Stimulated activated CD4-positive, alpha-beta T cell treated with anti-CD3 and anti-CD28 coated beads, Interleukin-1b, Interleukin-23, amount 100 ng/mL, for 4 hours (primary cell): Measurements from ENCODE around the gene PKIG.
"Not testable (repeated sequence)": the region's sequence is repeated elsewhere in the genome, so short reads cannot be mapped to it uniquely, and the experiment has no call there.

Experiments
- DNase-seq, 2 donors: peaks; one replicate each; pipeline ENCODE4 v3.0.0-alpha.2; 2020; ENCODE audit warnings: low read depth in 2 of 2

Gene PKIG

DNA sequence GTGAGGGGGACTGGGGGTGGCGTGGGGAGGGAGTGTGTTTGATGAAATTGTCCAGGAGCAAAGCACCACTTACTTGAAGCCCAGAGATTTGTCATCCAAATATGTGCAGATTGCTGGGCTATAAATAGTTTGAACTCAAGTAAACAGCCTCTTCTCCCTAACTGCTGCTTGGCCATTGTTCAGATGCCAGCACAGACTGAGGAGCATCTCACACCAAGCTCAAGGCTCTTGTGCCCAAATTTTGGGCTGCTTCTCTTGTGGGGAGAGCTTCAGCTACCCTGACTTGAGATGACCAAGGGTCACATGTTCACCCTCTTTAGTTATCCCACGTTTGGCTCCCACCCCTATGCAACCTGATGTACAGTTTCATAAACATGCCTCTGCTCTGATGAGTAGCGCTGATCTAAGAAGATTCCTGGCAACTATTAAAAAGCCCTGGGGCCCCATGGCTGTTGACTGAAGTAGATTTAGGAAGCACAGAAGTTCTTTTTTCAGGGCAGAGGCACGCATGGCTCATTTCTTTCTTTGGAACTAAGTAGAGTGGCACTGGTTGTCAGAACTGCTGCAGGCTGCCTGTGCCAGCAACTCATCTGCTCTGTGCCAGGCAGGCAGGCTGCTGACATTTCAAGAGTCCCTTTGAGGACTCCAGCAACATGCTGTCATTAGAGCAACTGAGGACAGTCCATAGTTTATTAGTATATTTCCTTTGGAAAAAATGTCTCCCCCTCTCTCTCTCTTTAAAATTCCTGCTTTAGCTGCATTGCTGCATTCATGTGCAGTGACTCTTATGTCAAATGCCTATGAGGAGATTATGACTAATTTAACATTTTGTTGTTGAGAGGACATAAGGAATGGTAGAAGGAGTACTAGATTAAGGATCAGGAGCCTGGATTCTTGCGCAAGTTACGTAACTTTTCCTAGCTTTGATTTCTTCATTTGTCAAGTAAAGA is 9.6 kb upstream of the PKIG start:
- no peak for DNase-seq

DNA sequence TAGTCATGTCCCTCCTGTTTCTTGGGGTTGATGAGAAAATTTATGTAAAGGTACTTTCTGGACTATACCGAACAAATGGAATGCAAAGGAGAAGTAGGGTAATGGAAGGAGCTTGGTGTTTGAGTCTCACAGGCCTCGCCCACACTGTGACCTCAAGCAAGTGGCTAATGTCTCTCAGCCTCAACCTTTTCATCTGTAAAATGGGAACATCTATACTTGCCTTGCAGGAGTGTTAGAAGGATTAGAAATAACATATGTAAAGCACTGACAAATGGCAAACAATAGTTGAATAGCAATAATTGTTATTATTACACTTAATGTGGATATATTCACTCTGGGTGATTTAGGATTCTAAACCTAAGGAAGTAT is 8.9 kb upstream of the PKIG start:
- no peak for DNase-seq

DNA sequence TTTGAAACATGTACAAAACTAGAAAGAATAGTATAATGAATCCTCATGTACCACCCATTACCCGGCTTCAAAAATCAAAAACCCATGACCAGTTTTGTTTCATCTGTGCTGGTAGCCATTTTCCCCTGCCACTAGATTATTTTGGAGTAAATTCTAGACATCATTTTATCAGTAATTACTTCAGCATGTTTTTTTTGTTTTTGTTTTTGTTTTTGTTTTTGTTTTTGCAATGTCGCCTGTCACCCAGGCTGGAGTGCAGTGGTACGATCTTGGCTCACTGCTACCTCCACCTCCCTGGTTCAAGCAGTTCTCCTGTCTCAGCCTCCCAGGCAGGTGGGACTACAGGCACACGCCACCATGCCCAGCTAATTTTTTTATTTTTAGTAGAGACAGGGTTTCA is 8.0 kb upstream of the PKIG start:
- no peak for DNase-seq

DNA sequence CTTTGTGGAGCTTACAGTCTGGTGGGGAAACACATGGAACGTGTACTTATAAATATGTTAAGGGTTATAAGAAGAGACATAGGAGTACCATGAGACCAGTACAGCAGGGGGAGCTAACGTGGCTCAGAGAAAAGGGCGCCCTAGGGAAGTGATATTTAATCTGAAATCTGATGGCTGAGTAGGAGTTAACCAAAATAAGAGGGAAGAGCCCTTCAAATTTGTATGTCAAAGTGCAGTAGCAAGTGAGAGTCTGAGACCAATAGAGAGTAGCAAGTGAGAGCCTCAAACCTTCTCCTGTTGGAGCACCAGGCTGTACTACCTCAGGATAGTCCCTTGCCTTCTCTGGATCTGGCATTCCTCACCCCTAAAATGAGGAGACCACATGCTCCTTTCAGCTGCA is 6.1 kb upstream of the PKIG start:
- no peak for DNase-seq

DNA sequence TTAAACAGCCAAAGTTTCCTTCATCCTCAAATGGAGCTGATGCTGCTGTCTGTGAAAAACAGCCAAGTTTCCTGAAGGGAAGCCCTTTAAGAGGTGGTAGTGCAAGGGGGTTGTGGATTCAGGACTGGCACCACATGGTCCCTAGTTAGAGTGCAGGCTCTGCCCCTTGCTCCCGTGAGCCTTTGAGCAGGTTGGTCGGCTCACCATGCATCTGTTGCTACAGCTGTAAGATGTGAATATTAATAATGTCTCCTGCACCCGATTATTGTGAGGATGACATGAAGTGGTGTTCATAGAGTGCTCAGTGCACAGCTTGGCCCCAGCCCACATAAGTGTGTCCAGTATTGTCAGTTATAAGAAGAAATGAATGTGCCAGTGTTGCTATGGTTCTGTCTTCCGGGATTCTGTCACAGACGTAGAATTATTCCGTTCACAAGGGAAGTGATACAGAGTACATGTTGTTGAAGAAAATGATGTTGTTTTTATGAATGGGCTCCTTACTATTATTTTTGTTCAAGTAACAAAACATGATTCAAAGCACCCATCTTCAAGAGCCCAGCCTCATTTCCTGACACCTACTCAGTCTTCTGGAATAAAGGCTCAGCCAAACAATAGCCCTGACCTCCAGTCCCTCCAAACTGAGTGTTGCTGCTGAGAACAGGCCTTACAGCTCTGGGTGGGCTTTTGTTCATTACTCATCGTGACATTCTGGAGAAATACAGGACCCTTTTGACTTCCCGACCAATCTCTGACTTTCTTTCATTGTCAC is 2.9 kb upstream of the PKIG start:
- no peak for DNase-seq

GRCh38 chr20:44580581-44581268 is 1.7 kb upstream of the PKIG start:
- DNase-seq, result no peak

GRCh38 chr20:44581515-44581914 is 864 bp upstream of the PKIG start:
- DNase-seq, result no peak

DNA sequence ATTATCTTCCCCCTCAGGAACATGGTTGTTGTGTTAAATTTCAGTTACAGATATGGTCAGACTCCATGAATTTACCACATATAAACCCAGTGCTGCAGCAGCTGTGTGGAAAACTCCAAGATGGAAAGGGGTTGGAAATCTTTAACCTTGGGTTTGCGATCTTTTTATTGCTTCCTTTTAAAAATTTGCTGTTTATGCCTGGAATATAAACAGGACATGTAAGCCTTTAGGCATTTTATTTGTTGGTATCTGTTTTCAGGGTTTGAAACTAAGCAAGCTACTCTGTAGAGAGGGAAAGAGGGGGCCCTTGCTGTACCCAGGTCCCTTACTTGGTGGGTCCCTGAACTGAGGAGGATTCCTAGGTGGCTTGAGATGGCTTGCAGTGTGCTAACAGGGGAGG is 778 bp downstream of the PKIG start:
- no peak for DNase-seq

GRCh38 chr20:44584162-44584561 is 1.8 kb downstream of the PKIG start:
- DNase-seq, result no peak

DNA sequence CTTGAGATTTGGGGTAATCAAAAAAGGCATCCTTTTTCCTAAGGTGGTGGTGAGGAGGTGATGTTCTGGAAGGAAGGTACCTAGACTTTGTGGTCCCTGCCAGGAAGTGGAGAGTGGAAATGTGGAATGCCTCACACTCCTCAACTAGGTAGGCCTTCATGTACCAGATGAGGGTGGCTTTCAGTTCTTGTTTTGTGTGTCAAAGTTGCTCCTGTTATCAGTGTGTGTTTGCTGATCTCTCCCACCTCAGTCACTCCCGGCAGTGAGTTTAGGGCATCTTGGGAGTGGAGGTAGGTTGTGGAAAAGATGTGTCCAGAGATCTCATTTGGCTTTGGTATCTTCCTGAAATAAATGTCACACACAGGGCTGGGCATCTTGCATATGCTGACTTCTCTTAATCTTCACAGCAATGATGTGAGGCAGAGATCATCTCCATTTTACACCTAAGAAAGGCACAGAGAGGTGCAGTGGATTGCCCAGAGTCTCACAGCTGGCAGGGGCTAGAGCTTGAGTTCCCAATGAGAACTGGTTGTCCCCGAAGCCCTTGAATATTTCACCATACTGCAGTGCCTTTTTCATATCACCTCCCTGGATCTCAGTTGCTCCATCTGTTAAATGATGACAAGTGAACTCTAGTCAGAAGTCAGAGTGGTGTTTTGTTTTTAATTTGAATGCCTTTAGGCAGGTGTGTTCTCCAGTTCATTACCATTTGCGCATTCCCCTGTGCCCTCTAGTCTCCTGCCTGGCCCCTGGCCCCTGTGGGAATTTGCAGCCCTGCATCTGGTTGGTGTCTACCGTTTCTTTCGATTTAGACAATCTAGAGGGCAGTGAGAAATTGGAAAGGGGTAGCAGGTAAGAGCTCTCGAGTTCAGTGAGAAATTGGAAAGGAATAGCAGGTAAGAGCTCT is 2.9 kb downstream of the PKIG start:
- DNase-seq, result no peak

DNA sequence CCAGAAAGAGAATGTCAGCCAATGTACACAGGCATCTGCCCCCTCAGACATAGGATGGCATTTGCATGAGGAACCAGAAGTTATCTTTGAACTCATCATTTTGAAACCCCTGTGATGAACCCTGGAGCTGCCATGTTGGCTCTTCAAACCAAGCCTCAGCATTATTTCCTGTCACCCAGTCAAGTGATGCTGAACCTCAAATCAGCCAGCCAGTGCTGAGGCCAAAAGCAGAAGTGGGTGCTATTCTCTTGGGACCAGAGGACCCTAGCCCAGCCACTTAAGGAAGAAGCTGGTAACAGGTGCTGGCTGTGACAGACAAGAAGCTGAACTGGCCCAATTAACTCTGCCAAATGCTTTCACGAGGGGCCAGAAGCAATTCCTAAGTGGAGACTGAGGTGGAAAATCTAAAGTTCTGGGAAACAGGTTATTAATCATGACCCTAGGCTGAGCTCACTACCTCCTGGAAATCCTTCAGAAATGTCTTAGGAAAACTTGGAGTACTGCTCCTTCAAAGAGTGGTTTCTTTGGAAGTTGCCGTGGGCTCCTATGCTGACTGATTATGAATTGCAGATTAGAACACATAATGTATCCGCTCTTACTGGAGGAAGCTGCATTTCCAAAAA is 4.0 kb downstream of the PKIG start:
- no peak for DNase-seq

DNA sequence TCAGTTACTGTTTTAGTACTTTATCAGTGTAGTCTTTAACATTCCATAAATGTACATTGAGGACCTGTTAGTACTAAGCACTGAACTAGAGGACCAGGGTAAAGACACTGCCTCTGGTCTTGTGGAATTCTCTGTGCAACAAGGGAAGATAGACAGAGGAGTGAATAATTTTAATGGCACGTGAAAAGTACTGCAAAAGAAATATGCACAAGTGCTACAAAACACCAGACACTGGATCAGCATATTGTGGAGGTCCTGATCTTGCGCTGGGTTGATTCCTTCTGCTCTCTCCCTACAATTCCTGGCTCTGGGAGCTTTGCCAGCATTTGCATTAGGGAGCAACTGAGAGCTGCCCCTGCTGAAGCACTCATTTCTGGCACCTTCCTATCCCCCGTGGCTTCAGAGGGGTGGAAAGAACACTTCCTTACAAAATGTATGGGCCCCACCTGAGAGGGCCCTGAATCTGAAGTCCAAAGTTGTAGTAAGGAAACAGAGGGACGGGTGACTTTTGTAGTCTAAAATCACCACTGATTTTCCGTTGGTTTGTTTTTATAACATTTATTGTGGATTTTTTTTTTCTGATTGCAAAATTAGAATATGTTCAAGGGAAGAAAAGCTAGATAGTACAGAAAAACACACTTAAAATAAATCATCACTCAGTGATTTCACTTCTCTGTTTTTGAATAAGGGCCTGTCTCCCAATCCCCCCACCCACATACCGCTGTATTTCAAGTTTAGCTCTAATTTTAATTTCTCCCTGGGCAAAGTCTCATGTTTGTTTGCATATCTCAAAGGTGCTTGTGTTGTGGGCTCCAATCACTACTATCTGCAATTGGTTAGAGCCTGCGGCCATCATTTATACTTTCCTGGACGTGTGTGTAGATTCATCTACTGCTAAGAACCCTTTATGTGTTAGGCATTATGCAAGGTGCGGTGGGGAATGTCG is 4.9 kb downstream of the PKIG start:
- no peak for DNase-seq

- DNase-seq, result not testable (repeated sequence)
Observed at GRCh38 chr20:44588321-44588720, 5.9 kb downstream of the PKIG start.

DNA sequence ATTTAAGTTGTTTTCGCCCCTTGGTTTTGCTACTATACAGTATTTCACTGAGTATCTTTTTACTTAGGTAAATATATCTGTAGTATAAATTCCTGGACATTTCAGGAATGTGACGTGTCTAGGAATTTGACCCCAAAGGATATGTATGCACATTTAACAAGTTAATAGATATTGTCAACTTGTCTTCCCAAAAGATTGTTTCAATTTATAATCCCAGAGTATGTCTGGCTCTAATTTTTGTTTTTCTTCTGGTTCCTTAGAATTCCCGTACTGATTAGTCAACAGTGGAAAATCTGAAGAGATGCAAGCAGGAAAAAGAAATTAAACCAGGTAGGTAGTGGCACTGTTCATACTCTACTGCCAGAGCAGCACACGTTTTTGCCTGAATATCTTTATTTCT is 7.2 kb downstream of the PKIG start:
- DNase-seq, result no peak

GRCh38 chr20:44590980-44591778 is 8.8 kb downstream of the PKIG start:
- no peak for DNase-seq

- no peak for DNase-seq
Observed at GRCh38 chr20:44592366-44592765, 10.0 kb downstream of the PKIG start.

DNA sequence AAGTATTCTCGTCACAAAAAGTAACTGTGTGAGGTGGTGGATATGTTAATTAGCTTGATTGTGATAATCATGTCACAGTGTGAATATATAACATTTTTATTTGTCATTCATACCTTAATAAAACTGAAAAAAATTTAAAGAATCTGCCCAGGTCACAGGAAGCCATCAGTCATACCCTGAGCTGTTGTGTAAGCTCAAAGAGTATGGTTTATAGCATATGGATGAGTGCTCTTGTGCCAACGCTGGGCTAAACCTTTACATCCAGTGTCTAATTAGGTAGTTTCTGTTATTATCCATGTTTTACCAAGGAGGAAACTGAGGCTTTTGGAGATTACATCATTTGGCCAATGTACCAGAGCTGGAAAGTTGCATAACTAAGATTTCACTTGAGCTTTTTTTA is 11.4 kb downstream of the PKIG start:
- DNase-seq, result no peak

DNA sequence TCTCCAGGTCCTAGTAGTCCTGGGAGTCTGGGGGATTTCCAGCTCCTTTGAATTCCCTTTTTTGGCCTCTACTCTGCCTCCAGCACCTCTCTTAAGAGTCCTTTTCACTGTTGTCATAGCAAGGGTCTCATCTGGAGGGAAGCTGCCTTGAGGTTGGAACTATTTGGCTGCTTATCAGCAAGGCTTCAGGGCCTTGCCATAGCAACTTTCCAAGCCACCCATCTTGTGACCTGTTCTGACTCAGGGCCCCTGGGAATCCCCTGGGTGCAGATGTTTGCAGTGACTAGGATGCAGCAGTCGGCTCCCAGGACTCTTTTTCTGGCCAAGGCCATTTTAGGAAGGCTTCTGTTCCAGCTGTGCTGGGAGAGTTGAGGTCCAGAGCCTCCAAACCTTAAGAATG is 12.4 kb downstream of the PKIG start:
- DNase-seq, result no peak

DNA sequence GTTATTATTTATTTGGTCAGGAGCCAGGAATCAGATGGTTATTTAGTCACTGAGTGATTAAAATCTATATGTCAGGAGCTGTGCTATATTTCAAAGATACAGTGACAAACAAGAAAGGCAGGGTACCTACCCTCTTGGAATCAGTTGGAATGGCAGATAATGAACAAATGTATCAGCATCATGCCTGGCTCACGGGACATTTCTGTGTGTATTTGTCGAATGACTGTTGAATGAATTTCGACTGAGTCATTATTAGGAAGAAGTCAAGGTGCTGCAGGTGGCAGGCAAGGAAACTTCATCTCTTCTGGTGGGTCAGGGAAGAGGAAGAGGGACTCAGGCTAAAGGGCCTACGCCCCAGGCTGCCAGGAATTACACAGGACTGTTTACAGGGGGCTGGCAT is 13.6 kb downstream of the PKIG start:
- DNase-seq, result no peak
